Stimulated activated CD8-positive, alpha-beta memory T cell treated with anti-CD3 and anti-CD28 coated beads, Interleukin-12 subunit alpha, Interleukin-12 subunit beta, amount 100 ng/mL, for 4 hours (primary cell): Measurements from ENCODE around the gene SPRR1A.
"Not testable (repeated sequence)": the region's sequence is repeated elsewhere in the genome, so short reads cannot be mapped to it uniquely, and the experiment has no call there.

ENCODE experiments used
- DNase-seq: peaks from one replicate; pipeline ENCODE4 v3.0.0-alpha.2; 2020; ENCODE audit warnings: low read depth

The SPRR1A gene

DNA sequence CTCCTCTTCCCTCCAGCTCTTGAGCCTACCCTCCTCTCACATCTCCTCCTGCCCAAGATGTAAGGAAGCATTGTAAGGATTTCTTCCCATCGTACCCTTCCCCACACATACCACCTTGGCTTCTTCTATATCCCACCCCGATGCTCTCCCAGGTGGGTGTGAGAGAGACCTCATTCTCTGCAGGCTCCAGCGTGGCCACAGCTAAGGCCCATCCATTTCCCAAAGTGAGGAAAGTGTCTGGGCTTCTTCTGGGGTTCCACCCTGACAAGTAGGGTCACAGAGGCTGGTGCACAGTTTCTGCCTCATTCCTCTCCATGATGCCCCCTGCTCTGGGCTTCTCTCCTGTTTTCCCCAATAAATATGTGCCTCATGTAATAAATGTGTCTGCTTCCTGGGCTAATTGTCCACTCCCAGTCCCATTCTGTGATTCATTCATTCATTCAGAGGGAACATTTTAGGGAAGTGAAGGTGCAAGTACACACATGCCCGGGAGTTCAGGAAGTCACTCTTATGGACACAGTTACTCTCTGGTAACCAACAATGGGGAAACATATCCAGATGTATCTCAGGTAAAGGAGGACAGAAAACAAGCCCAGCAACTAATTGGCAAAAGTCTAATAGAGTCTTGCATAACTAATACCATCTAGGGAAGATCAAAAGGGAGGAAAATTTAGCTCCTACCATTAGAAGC lies 11.5 kb upstream of the SPRR1A start:
- DNase-seq, result no peak

- no peak for DNase-seq
These were observed 7.2 kb upstream of the SPRR1A start for GRCh38 chr1:152976688-152977087.

- DNase-seq, result no peak
These were observed 6.3 kb upstream of the SPRR1A start for GRCh38 chr1:152977614-152978013.

DNA sequence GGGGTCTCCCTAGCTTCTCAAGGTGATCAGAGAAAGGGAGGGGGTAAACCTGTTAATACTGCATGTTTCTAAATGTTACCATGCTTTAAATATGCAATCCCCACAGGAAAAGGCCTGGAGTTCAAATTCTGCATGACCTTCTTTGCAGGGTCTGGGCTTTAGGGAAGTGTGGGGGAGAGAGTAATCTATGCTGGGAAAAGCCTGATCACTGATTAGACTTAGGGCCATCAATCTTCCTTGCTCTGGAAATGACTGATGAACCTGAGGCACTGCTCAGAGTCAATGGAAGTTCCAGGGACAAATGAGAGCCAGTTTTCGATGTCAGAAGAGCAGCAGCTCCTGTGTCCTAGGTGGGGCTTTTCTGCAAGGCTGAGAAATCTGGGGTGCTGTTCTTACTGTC lies 3.2 kb upstream of the SPRR1A start:
- no peak for DNase-seq

DNA sequence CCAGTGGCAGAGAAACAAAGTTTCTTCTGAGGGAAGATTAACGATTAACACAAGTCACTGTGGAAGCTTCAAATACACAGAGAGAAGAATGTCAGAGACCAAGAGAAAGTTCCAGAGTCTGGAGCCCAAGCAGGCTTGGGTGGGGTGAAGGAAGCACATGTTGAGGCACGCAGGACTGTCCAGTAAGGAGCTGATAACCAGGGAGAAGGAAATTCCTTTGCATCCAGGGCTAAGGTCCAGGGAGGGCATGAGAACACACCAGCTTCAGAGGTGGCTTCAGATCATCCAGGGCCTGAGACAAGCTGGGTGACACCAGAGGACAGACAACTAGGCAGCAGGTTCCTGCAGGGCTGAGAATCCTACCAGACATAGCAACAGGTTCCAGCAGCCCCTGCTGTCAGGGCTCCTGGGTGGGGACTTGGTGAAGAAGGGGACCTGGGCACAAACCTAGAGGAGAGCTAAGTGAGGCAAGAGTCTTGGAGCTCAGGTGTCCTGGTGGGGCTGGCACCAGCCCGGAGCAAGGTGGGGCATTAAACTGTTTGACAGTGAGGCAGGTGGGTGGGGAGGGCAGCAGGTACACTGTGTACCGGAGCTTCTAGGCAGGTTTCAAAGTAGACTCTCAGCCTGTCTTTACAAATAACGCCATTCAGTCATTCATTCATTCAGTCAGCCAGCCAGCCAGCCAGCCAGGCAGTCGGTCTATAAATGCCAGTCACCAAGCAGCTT lies 2.6 kb upstream of the SPRR1A start:
- DNase-seq, result no peak

DNA sequence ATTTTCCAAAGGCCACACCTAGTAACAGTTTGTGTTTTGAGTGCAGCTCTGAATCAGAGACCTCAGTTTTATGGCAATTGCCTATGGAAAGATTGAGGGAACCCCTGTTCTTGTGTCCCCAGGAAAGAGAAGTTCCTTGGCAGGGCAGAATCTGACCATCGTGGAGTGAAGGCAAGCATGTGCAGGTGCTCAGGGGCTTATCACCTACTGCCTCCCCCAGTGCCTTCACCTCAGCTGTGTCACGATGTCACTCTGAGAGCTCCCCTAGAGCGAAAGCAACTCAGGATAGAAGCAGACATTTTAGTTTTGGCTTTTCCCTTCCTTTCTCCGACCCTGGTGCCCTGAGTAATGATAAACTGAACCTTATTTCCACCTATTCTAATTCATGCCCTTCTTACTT lies 1.8 kb upstream of the SPRR1A start:
- DNase-seq, result no peak

- DNase-seq, result no peak
These were observed 647 bp upstream of the SPRR1A start for GRCh38 chr1:152983234-152983633.

GRCh38 chr1:152986578-152986977 lies 2.7 kb downstream of the SPRR1A start:
- DNase-seq, result no peak

DNA sequence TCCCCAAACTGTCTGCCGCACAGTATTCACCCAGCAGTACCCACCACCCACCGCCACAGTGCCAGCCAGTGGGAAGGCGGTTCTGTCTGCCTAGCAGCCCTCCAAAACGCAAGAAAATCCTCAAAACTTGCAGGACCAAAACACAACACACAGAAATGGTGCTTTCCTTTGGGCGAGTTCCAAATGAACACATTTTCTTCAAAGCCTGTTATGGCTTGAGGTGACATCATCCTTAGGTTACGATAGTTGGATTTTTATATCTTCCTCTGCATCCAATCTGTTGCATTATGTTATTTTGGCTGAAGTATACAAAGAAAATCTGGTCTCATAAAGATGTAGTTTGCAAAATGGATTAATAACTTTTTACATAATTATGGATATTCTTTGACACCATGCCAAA lies 9.3 kb downstream of the SPRR1A start:
- DNase-seq, result no peak

DNA sequence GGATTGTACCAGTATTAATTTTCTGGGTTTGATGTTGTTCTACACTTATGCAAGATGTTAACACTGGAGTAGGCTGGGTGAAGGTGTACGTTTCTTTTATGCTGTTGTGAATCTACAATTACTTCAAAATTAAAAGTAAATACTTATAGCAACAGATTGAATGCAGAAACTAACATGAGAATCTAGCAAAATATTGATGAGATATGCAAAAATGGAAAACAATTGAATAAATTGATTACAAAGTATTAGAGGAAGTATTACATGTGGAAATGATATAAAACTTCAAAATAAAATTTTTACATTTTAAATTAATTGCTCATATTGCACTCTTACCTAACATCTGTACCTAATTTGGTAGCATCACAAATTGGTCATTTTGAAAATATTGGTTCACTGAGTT lies 12.0 kb downstream of the SPRR1A start:
- DNase-seq, result no peak

GRCh38 chr1:152996633-152997400 lies 12.9 kb downstream of the SPRR1A start:
- DNase-seq, result no peak

DNA sequence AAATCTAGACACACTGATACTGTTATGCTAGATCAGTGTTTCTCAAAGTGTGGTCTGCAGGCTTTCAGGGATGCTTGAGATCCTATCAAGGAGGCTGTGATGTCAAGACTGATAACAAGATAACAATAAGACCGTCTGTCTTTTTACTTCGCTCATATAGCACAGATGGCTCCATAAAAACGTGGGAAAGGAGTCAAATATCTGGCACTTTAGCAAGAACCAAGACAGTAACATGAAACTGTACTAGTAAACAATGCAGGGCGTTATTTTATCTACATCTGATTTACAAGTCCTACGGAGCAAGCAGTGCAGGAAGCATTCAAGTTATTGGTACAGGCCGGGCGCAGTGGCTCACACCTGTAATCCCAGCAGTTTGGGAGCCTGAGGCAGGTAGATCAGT lies 14.0 kb downstream of the SPRR1A start:
- no peak for DNase-seq

DNA sequence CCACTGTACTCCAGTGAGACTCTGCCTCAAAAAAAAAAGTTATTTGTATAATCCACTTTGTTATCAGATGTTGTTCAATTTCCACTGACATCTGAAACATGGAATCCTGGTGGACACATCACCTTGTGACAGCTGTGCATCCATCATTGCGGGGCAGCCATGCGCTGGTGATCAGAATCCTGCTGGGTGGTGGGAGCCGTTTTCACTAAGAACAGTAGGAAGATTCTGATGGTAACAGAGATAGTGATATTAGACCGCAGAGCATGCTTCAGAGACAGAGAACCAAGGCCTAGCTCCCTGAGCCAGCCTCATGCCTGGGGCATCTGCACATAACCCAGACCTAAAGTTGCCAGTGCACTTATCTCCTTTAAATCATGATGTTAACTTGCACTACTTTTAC lies 14.6 kb downstream of the SPRR1A start:
- no peak for DNase-seq

DNA sequence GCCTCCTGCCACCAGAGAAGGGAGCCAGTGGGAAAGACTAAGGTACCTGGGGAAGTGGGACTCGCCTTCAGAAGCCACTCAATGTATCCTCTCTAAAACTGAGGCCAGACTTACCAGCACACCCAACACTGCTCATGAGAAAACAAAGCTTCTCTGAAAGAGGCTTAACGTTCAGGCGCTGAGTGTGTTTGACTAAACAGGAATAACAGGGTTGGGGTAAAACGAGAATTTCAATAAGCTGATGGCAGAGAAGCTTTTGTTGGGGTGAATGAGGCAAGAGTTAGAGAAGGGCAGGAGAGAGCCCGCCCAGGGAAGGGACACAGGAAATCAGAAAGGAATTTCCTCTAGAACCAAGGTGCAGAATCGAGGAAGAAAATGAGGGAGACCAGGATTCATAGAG lies 15.9 kb downstream of the SPRR1A start:
- DNase-seq, result no peak

GRCh38 chr1:153000294-153000693 lies 16.4 kb downstream of the SPRR1A start:
- DNase-seq, result no peak

DNA sequence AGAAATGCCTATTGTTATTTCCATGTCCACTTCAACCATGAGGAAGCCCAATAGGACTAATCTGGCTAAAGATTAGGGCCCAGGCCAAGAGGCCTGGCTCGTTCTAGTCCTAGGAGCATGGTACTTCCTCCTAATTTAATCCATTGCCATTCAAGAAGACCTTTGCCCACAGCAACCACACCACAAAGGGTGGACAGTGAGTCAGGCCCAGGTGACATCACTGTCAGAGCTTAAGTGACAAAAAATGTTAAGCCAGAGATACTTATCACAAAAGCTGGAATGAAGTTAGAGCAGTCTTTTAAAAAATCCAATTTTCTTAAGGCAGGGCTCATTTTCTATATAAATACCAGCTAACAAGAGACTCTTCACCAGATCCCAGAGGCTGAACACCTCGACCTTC lies 17.5 kb downstream of the SPRR1A start, which contains the start of gene SPRR3:
Gene SPRR3 (plus strand): TSS at position 368 of the 400 bp plus-strand sequence. CDS start 1,272 bp downstream, outside the sequence.
- DNase-seq, result no peak

DNA sequence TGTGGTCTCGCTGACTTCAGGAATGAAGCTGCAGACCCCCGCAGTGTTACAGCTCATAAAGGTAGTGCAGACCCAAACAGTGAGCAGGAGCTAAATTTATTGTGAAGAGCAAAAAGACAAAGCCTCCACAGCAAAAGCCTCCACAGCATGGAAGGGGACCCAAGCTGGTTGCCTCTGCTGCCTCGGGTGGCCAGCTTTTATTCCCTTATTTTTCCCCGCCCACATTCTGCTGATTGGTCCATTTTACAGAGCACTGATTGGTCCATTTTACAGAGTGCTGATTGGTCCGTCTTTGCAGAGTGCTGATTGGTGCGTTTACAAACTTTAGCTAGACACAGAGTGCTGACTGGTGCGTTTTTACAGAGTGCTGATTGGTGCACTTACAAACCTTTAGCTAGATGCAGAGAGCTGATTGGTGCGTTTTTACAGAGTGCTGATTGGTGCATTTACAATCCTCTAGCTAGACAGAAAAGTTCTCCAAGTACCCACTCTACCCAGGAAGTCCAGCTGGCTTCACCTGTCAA lies 27.4 kb downstream of the SPRR1A start:
- not testable (repeated sequence) for DNase-seq

- not testable (repeated sequence) for DNase-seq
These were observed 37.9 kb downstream of the SPRR1A start for GRCh38 chr1:153021829-153022228.

DNA sequence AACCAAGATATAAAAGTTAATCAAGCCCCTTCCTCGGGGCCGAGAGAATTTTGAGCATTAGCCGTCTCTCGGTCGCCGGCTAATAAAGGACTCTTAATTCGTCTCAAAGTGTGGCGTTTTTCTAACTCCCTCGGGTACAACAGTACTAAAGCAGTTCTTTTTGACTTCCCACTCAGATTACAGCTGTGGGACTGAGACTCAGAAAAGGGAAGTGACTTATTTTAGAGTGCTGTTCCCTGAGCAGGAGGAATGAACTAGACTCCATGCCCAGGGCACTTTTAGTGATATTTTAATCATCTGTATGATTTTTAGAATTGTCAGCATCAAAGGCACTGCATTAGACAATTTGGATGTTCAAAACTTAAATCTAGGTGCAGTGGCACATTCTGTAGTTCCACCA lies 38.5 kb downstream of the SPRR1A start:
- DNase-seq, result not testable (repeated sequence)

DNA sequence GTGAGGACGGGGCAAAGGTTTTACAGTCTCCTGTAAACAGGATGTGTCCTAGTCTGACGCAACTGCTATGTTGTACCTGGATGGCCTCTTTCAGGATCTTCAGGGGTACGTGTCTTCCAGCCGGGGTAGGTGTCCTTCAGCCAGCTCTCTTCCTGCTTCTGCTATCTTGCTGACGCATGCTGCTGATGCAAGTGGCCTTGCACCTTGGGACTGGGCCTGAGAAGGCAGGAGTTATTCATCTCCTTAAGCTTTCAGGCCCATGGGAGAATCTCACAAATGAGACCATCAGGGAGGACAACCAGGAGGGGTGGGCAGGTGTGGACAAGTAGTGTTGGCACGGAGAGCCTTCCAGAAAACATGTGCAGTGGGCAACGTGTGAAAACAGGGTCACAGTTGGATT lies 39.2 kb downstream of the SPRR1A start:
- no peak for DNase-seq

DNA sequence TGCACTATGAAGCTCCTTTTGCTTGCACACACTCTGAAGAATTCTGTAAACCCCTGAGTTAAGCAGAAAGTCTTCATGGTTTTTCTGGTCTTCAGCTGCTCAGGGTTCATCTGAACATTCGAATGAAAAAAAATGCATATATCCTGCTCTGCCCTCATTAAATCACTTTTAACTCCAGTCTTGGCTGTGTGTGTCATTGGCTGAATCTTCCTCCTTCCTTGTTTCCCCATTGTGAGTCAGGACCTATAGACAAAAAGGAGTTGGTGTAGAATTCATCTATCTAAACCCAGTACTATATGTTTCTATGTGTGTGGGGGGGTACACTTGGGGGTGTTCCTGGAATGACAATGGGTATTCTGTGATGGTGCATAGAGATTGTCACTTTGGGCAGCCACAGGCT lies 40.5 kb downstream of the SPRR1A start:
- no peak for DNase-seq

DNA sequence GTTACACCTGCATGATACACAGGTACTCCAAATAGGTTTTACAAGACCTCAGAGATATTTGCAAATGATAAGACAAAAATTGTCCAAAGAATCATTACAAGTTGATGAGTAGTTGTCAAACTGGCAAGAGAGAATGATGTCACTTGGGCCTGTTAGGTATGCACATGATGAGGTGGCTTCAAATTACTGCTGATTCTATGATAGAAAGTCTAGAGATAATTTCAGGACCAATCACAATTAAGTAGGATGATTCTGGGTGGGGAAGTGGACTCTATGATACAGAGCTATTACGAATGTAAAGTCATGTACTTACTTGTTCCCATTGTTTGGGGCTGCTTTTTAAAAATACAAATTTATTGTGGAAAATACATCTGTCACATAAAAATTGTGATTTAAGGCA lies 41.9 kb downstream of the SPRR1A start:
- DNase-seq, result no peak

DNA sequence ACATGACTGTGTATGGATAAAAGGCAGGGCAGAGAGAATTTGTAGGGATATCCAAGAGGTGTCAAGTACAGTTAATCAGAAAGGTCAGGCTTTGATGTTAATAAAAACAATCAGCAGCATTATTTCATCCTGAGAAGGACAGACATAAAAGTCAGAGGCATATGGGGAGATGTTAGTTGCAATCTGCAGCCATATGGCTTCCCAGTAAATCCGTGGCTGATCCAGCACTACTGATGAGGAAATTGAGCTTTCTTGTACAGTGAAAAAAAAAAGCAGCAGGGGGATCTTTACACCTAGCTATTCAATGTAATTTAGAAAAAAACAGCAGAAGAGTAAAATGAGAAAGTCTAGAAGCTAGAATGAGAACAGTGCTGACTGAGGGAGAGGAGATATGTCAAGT lies 44.9 kb downstream of the SPRR1A start:
- no peak for DNase-seq
